ENCODE data around the gene CLIC1. TPM values are rescaled to one million over a fixed set of nuclear protein-coding genes. Genes with fewer than 3 reads are reported as not detected.
A peak's percentile ranks its signal among the peaks of the same experiment; 100 is the strongest.

CLIC1 gene
- total RNA-seq, 4 donors from 2014 or later = 239 to 420 (median 333) TPM

- H3K36me3 ChIP-seq = no peaks in the 10 kb centered on the region
- WGBS = 56% methylated on average over 3 of the region's 3 CpGs
- TF ChIP-seq POLR2AphosphoS5 (IDR thresholded peaks at IDR 0.05) = no peak
- no peak within 1 kb of the TSS for H3K4me3 ChIP-seq
- H3K4me1 ChIP-seq = peaks cover 23% of the 10 kb centered on the region
- no peaks in the 10 kb centered on the region for H3K27me3 ChIP-seq
- H3K27ac ChIP-seq = no peak within 1 kb of the TSS
- no peaks in the 10 kb centered on the region for H3K9me3 ChIP-seq
- no peak for DNase-seq (ENCODE audit: low spot score in 2 of 2)
Measured at GRCh38 chr6:31706599-31706998, 29.7 kb downstream of the CLIC1 start, which contains the start of gene LY6G6F. TSS of gene LY6G6F (plus strand) at chr6:31706866. CDS start at chr6:31706907, 41 bp downstream.

- Histone ChIP-seq H3K27ac (no peak overlapping the region), H3K36me3 (no peaks in the 10 kb centered on the region), H3K4me1 (peaks cover 23% of the 10 kb centered on the region), H3K9me3 (no peaks in the 10 kb centered on the region), H3K4me3 (no peak overlapping the region), H3K27me3 (no peaks in the 10 kb centered on the region)
- 78% methylated on average over 6 of the region's 6 CpGs for WGBS
- TF ChIP-seq POLR2A (IDR thresholded peaks at IDR 0.05) (no peak), CTCF (IDR thresholded peaks at IDR 0.05) (no peak)
- no peak for DNase-seq (ENCODE audit: low spot score in 2 of 2)
Measured at GRCh38 chr6:31705931-31706330, 30.4 kb downstream of the CLIC1 start.

GRCh38 chr6:31702819-31703716 is 33.3 kb downstream of the CLIC1 start, which contains the start of gene ABHD16A:
TSS of gene ABHD16A (minus strand) at chr6:31703324. CDS start at chr6:31703281, 43 bp downstream.
- H3K4me1 ChIP-seq = peaks cover 20% of the 10 kb centered on the region
- no peaks in the 10 kb centered on the region for H3K9me3 ChIP-seq
- under 1% methylated on average over 54 of the region's 54 CpGs for WGBS
- H3K36me3 ChIP-seq = peaks cover 11% of the 10 kb centered on the region
- peak within 1 kb of the TSS; percentile 96 for H3K27ac ChIP-seq
- H3K27me3 ChIP-seq = no peaks in the 10 kb centered on the region
- peak within 1 kb of the TSS; percentile 69 for H3K4me3 ChIP-seq
- DNase-seq (ENCODE audit: low spot score in 2 of 2) = peak; percentile 99 to 100
- TF ChIP-seq POLR2AphosphoS5 (IDR thresholded peaks at IDR 0.05) = peak in 2 of 3 donors; percentile 91 to 94
- no peak for TF ChIP-seq EP300 (IDR thresholded peaks at IDR 0.05)
- TF ChIP-seq POLR2A (IDR thresholded peaks at IDR 0.05) = peak; percentile 88 to 97
- TF ChIP-seq CTCF (IDR thresholded peaks at IDR 0.05) = no peak

GRCh38 chr6:31702405-31702818 is 33.9 kb downstream of the CLIC1 start:
- WGBS = under 1% methylated on average over 10 of the region's 10 CpGs
- no peak for DNase-seq (ENCODE audit: low spot score in 2 of 2)

GRCh38 chr6:31701666-31702404 is 34.5 kb downstream of the CLIC1 start:
- no peak for TF ChIP-seq EP300 (IDR thresholded peaks at IDR 0.05)
- no peak for TF ChIP-seq CTCF (IDR thresholded peaks at IDR 0.05)
- no peak for TF ChIP-seq POLR2AphosphoS5 (IDR thresholded peaks at IDR 0.05)
- no peak for TF ChIP-seq POLR2A (IDR thresholded peaks at IDR 0.05)
- DNase-seq (ENCODE audit: low spot score in 2 of 2) = no peak
- WGBS = 21% methylated on average over 7 of the region's 7 CpGs

More at GRCh38 chr6:31702405-31702818, 33.9 kb downstream of the CLIC1 start:
- no peak for TF ChIP-seq POLR2A (IDR thresholded peaks at IDR 0.05)
- no peak for TF ChIP-seq POLR2AphosphoS5 (IDR thresholded peaks at IDR 0.05)
- TF ChIP-seq CTCF (IDR thresholded peaks at IDR 0.05) = no peak
- TF ChIP-seq EP300 (IDR thresholded peaks at IDR 0.05) = no peak
- Histone ChIP-seq H3K27me3 (no peaks in the 10 kb centered on the region), H3K4me1 (peaks cover 20% of the 10 kb centered on the region), H3K9me3 (no peaks in the 10 kb centered on the region), H3K4me3 (peak overlapping the region; percentile 69), H3K27ac (peak overlapping the region; percentile 96), H3K36me3 (peaks cover 15% of the 10 kb centered on the region)

More at GRCh38 chr6:31701666-31702404, 34.5 kb downstream of the CLIC1 start:
- H3K9me3 ChIP-seq = no peaks in the 10 kb centered on the region
- peak overlapping the region; percentile 69 for H3K4me3 ChIP-seq
- H3K4me1 ChIP-seq = peaks cover 20% of the 10 kb centered on the region
- H3K27me3 ChIP-seq = no peaks in the 10 kb centered on the region
- peaks cover 20% of the 10 kb centered on the region for H3K36me3 ChIP-seq
- H3K27ac ChIP-seq = peak overlapping the region; percentile 96
